Fibroblast of villous mesenchyme (primary cell): ENCODE measurements around the gene THRAP3. TPM values are rescaled to one million over a fixed set of nuclear protein-coding genes. Genes with fewer than 3 reads are reported as not detected.

Source experiments
- DNase-seq: peaks from one replicate; pipeline ENCODE4 v3.0.0-alpha.2; 2010; ENCODE audit warnings: low read depth
- H3K4me3 ChIP-seq: 2 replicates; pipeline ENCODE4 v1.5.1; 2011; ENCODE audit warnings: low read depth, mild to moderate bottlenecking, low read length
- total RNA-seq: library from RNA; depleted of rRNA; stranded (reverse); fragments of >200 nt; gene quantifications from 2 replicates; pipeline ENCODE4 v1.2.3, GENCODE V29; 2012
- TF ChIP-seq, protein P1 (sequence below): IDR thresholded peaks from 2 replicates; pipeline ENCODE4 v1.5.1; 2012; ENCODE audit warnings: low read depth, mild to moderate bottlenecking, low read length; ENCODE audit not compliant: insufficient read depth

THRAP3 gene
- total RNA-seq, 1 donor, result 130 TPM

DNA sequence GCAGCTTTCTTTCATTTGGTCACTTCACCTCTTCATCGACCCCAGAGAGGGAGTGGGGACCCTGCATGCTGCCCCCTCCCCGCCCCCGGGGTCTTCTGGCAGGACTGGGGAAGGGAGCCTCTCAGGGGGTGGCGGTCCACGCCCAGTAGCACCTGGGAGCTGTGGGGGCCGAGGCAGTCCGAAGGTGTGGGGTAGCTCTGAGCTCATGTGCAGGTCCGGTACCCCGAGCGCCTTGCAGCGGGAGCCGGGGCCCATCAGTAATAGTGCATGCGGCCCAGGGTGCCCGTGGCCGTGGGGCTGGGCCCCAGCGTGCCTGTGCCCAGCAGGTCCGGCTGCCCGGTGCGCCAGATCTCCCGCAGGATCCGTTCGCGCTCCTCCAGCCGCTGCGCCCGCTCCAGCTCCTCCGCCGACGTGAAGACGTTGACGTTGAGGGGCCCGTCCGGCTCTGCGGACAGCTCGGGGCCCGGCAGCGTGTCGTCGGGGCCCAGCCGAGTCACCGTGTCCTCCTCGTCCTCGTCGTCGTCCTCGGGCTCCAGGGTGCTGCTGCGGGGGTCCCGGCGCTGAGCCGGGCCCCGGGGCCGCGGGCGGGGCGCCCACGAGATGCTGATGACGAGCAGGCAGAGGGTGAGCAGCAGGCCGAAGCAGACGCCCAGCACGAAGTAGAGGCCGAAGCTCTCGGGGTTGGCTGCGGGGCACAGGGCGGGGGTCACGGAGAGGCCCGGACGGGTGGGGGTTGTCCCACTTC is 98.0 kb downstream of the THRAP3 start:
- H3K4me3 ChIP-seq, result peak overlapping the region; percentile 82
- TF ChIP-seq, protein P1, sequence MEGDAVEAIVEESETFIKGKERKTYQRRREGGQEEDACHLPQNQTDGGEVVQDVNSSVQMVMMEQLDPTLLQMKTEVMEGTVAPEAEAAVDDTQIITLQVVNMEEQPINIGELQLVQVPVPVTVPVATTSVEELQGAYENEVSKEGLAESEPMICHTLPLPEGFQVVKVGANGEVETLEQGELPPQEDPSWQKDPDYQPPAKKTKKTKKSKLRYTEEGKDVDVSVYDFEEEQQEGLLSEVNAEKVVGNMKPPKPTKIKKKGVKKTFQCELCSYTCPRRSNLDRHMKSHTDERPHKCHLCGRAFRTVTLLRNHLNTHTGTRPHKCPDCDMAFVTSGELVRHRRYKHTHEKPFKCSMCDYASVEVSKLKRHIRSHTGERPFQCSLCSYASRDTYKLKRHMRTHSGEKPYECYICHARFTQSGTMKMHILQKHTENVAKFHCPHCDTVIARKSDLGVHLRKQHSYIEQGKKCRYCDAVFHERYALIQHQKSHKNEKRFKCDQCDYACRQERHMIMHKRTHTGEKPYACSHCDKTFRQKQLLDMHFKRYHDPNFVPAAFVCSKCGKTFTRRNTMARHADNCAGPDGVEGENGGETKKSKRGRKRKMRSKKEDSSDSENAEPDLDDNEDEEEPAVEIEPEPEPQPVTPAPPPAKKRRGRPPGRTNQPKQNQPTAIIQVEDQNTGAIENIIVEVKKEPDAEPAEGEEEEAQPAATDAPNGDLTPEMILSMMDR, result no peak
- DNase-seq, result no peak

DNA sequence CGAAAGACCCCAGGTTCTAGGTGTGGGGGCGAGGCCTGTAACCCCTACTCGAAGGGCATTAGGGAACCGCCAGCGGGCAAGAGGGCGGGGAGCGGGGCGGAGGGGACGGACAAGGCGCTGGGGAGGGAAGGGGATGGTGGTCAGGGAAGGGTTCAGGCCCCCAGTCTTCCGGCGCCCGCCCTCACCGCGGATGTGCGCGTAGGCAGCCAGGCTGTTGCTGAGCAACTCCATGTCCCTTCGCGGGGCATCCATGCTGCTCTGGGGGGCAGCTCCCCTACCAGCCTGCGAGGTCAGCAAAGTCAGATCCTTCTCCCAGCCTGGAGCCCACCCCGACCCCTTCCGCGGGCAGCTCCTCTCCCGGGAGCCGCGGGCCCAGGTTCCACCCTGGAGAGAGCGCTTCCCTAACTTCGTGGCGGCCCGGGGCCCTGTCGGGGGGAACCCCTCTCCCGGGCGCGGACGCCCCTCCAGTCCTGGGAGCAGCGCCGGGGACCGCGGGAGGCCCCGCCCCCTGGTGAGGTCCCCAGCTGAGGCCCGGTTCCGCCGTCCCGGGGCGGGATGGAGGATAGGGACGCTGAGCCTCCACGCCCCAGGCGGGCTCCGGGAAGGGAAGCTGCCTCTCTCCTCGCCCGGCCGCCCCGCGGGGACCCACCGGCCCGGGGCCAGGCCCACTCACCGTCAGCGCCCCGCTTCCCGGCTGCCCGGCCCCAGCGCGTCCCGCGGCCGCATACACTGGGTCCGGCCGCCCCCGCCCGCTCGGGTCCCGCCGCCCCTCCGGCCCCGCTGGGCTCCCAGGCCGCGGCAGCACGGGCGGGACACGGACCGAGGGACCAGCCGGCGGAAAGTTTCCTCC is 98.8 kb downstream of the THRAP3 start:
- H3K4me3 ChIP-seq, result peak overlapping the region; percentile 82
- DNase-seq, result peak; percentile 74
- TF ChIP-seq, protein P1, result no peak

DNA sequence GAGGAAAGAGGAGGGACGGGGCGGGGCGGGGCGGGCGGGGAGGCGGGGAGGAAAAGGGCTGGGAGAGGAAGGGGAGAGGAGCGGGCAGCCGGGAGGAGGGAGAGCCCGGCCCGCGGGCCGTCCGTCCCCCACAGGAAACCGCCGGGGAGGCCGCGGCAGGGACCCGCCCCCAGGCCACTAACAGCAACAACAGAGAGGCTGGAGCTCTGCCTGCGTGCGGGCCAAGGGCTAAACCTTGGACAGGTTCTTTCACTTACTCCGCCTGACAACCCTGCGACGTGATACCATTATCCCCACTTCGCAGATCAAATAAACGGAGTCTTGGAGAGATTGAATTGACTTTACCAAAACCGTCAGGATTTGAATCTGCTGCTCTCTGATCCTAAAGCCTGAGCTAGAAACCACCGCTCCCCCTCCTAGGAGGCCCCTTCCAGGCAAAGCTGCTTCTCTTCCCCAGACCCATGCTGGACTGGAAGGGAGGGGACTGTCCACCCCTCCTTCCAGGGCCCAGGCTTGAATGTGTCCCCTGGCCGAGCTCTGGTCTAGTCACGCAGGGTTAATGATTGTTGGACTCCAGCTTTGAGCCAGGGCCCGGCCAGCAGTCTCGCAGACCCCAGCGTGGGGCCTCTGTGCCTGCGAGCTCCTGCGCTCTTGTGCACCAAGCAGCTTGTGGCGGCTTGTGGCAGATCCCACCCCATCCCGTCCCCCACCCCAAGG is 99.6 kb downstream of the THRAP3 start, which contains the start of gene EVA1B:
Gene EVA1B (minus strand): TSS at position 10 of the 717 bp plus-strand sequence. CDS start 608 bp downstream, outside the sequence.
- peak within 1 kb of the TSS; percentile 82 for H3K4me3 ChIP-seq
- TF ChIP-seq, protein P1, result no peak
- DNase-seq, result peak; percentile 91

DNA sequence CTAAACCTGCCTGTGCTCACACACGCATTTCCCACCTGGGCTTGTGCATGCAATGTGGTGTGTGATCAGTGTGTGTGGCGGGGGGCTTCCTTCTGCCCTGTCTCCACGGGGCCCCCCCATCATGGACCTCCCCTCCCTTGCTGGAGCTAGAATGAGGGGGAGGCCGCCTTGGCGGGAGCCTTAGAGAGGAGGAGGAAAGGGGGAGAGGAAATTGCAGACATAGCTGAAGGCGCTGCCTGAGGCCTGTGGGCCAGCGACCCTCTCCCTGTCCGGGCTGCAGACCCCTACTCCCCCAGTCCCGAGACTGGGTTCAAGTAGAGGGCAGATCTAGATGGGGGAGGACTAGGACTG is 100.1 kb downstream of the THRAP3 start:
- TF ChIP-seq, protein P1, result no peak
- no peak overlapping the region for H3K4me3 ChIP-seq
- DNase-seq, result no peak

DNA sequence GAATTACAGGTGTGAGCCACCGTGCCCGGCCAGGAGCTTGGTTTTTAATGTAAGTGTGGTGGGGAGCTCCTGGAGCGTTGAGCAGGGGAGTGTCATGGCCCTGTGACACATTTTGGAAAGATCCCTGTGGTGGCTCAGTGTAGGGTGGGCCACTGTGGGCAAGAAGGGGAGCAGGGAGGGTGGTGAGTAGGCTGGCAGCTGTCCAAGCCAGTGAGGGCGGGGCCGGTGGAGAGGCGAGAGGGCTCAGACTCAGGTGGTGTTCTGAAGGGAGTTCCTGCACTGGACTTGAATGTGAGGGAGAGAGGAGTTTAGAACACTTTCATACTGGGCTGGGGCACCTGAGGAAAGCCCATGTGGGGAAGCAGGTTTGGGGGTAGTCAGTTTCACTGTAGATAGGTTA is 102.3 kb downstream of the THRAP3 start:
- DNase-seq, result no peak
- TF ChIP-seq, protein P1, result no peak
- no peak overlapping the region for H3K4me3 ChIP-seq

DNA sequence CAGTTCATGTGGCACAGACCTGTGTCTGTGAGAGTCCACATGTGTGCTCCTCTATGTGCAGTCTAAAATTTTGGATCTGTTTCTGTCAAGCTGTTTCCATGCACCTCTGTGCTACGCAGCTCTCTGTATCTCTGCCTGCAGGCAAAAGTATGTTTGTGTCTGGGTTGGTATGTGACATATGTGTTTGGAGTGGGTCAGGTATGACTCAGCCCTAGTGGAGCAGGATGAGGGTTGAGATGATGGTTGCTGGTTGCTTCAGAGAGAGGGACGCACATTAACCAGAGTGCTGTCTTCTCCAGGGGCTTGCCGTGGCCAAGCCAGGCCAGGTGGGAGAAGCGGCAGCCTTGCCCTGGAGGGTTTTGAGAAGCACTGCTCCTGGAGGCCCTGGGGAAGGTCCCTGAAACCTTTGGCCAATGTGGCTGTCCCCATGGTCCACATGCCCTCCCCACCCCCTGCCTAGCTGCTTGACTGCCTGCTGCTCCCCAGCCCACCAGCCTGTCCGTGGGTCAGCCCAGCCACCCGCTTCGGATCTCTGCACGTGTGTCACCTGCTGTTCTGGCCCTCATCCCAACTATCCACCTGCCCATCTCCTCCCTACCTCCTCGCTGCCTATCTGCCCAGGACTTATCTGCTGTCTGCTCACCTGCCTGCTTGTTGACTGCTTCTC is 103.3 kb downstream of the THRAP3 start:
- no peak overlapping the region for H3K4me3 ChIP-seq
- DNase-seq, result peak; percentile 56
- TF ChIP-seq, protein P1, result no peak
